AG08395 (cell line): Measurements from ENCODE around the gene SRGAP2.
"Not testable (repeated sequence)": the region's sequence is repeated elsewhere in the genome, so short reads cannot be mapped to it uniquely, and the experiment has no call there.

Experiments
- DNase-seq: peaks from one replicate; pipeline ENCODE4 v3.0.0; 2012; ENCODE audit warnings: mixed read lengths, low spot score

SRGAP2 gene

GRCh38 chr1:206203364-206204158 lies at the start of gene SRGAP2:
SRGAP2 (plus strand) TSS chr1:206203541; CDS start chr1:206205971, 2,430 bp downstream.
- DNase-seq: not testable (repeated sequence)

GRCh38 chr1:206167350-206168029 lies 35.9 kb upstream of the SRGAP2 start:
- DNase-seq: not testable (repeated sequence)

- not testable (repeated sequence) for DNase-seq
These were observed 33.5 kb upstream of the SRGAP2 start for GRCh38 chr1:206169794-206170193.

GRCh38 chr1:206173110-206173719 lies 30.1 kb upstream of the SRGAP2 start:
- not testable (repeated sequence) for DNase-seq

- not testable (repeated sequence) for DNase-seq
These were observed 29.0 kb upstream of the SRGAP2 start for GRCh38 chr1:206174182-206174868.

GRCh38 chr1:206175459-206176113 lies 27.8 kb upstream of the SRGAP2 start:
- peak; percentile 1 for DNase-seq

- not testable (repeated sequence) for DNase-seq
These were observed 27.2 kb upstream of the SRGAP2 start for GRCh38 chr1:206176114-206176502.

- DNase-seq: not testable (repeated sequence)
These were observed 25.0 kb upstream of the SRGAP2 start for GRCh38 chr1:206178061-206178989.

GRCh38 chr1:206179666-206180065 lies 23.7 kb upstream of the SRGAP2 start:
- DNase-seq: not testable (repeated sequence)

GRCh38 chr1:206182368-206183317 lies 20.7 kb upstream of the SRGAP2 start:
- DNase-seq: not testable (repeated sequence)

- not testable (repeated sequence) for DNase-seq
These were observed 19.6 kb upstream of the SRGAP2 start for GRCh38 chr1:206183788-206184187.

- DNase-seq: not testable (repeated sequence)
These were observed 17.6 kb upstream of the SRGAP2 start for GRCh38 chr1:206185778-206186177.

- DNase-seq: not testable (repeated sequence)
These were observed 16.5 kb upstream of the SRGAP2 start for GRCh38 chr1:206186826-206187225.

GRCh38 chr1:206195182-206195581 lies 8.2 kb upstream of the SRGAP2 start:
- not testable (repeated sequence) for DNase-seq

GRCh38 chr1:206196748-206197424 lies 6.5 kb upstream of the SRGAP2 start:
- not testable (repeated sequence) for DNase-seq

GRCh38 chr1:206202789-206203363 lies 465 bp upstream of the SRGAP2 start, which contains the start of gene FAM72A:
FAM72A (minus strand) TSS chr1:206202839; CDS start chr1:206202025, 814 bp downstream.
- not testable (repeated sequence) for DNase-seq

GRCh38 chr1:206204159-206204511 lies 794 bp downstream of the SRGAP2 start:
- not testable (repeated sequence) for DNase-seq

GRCh38 chr1:206204871-206205270 lies 1.5 kb downstream of the SRGAP2 start:
- not testable (repeated sequence) for DNase-seq
